ENCODE results near the gene PCNT.

Gene PCNT

GRCh38 chr21:46492851-46493250 lies 168.9 kb downstream of the PCNT start:
- DNase-seq, result no peak

- no peak for DNase-seq
Measured at GRCh38 chr21:46493828-46494227, 169.9 kb downstream of the PCNT start.

Data from DMS79 treated with DMSO at 0.1 percent for 48 hours (cell line).